ENCODE measurements around the gene KLHL15. TPM values are rescaled to one million over a fixed set of nuclear protein-coding genes. Genes with fewer than 3 reads are reported as not detected.

The KLHL15 gene
- total RNA-seq, 1 donor from 2014 or later, result 16.2 TPM

GRCh38 chrX:24034485-24034884 lies 7.5 kb upstream of the KLHL15 start:
- Histone ChIP-seq H3K27me3 (ENCODE audit: control insufficient read depth in 3 of 3, insufficient read depth in 3 of 3, low read length in 3 of 3) (peaks cover 0 to 6% (median 0%) of the 10 kb centered on the region in 3 donors), H3K27ac (ENCODE audit: low read depth, low read length) (no peak overlapping the region), H3K9me3 (ENCODE audit: control insufficient read depth in 3 of 3, low read length in 3 of 3) (no peaks in the 10 kb centered on the region), H3K36me3 (ENCODE audit: control insufficient read depth in 3 of 3, insufficient read depth in 3 of 3, low read length in 3 of 3) (no peaks in the 10 kb centered on the region), H3K4me3 (ENCODE audit: low read length in 3 of 3) (no peak overlapping the region), H3K9ac (ENCODE audit: low read depth in 1 of 3, low read length in 3 of 3) (no peak overlapping the region), H3K4me1 (ENCODE audit: control insufficient read depth in 3 of 3, insufficient read depth in 3 of 3, low read length in 3 of 3) (no peaks in the 10 kb centered on the region)

DNA sequence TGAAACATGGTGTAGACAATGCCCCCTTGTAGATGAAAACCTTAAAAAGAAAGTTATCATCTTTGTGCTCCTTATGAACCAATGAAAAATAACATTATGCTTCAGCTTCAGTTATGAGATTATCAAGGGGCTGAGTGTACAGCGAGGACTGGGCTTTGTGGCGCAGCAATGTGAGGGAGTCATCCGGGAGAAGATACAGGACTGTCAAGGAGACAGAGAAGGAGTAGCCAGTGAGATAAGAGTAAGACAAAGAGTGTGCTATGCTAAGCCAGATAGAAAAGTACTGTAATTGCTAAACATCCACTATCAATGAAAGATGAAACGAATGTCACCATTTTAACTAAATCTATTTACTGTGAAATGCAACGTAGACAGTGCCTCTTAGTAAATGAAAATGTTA lies 3.6 kb upstream of the KLHL15 start:
- Histone ChIP-seq H3K4me1 (ENCODE audit: control insufficient read depth in 3 of 3, insufficient read depth in 3 of 3, low read length in 3 of 3) (no peaks in the 10 kb centered on the region), H3K4me3 (ENCODE audit: low read length in 3 of 3) (no peak overlapping the region), H3K9ac (ENCODE audit: low read depth in 1 of 3, low read length in 3 of 3) (no peak overlapping the region), H3K27me3 (ENCODE audit: control insufficient read depth in 3 of 3, insufficient read depth in 3 of 3, low read length in 3 of 3) (peaks cover 0 to 6% (median 0%) of the 10 kb centered on the region in 3 donors), H3K36me3 (ENCODE audit: control insufficient read depth in 3 of 3, insufficient read depth in 3 of 3, low read length in 3 of 3) (no peaks in the 10 kb centered on the region), H3K9me3 (ENCODE audit: control insufficient read depth in 3 of 3, low read length in 3 of 3) (no peaks in the 10 kb centered on the region), H3K27ac (ENCODE audit: low read depth, low read length) (no peak overlapping the region)

DNA sequence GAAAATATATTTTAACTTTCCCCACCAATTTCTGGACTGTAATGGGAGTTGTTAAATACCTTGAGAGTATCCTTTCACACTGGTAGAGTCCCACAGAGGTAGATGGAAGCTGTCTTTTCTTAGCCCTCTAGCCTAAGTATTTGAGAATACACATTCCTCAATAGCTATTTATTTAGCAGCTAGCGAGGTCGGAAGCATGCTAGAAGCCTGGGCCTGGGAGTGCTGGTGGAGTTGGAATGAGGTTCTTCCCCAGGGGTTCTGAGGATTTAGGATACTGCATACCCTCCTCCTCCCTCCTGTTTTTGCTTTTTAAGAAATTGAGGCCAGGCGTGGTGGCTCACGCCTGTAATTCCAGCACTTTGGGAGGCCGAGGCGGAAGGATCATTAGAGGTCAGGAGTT lies 999 bp upstream of the KLHL15 start:
- no peak overlapping the region for H3K4me3 ChIP-seq (ENCODE audit: low read length in 3 of 3)
- H3K9me3 ChIP-seq (ENCODE audit: control insufficient read depth in 3 of 3, low read length in 3 of 3), result no peaks in the 10 kb centered on the region
- peaks cover 0 to 6% (median 0%) of the 10 kb centered on the region in 3 donors for H3K27me3 ChIP-seq (ENCODE audit: control insufficient read depth in 3 of 3, insufficient read depth in 3 of 3, low read length in 3 of 3)
- no peaks in the 10 kb centered on the region for H3K4me1 ChIP-seq (ENCODE audit: control insufficient read depth in 3 of 3, insufficient read depth in 3 of 3, low read length in 3 of 3)
- no peaks in the 10 kb centered on the region for H3K36me3 ChIP-seq (ENCODE audit: control insufficient read depth in 3 of 3, insufficient read depth in 3 of 3, low read length in 3 of 3)
- H3K27ac ChIP-seq (ENCODE audit: low read depth, low read length), result no peak overlapping the region
- no peak overlapping the region for H3K9ac ChIP-seq (ENCODE audit: low read depth in 1 of 3, low read length in 3 of 3)

GRCh38 chrX:24026432-24026831 lies 554 bp downstream of the KLHL15 start:
- H3K9ac ChIP-seq (ENCODE audit: low read depth in 1 of 3, low read length in 3 of 3), result peak overlapping the region; percentile 76 to 92 (median 85)
- no peaks in the 10 kb centered on the region for H3K9me3 ChIP-seq (ENCODE audit: control insufficient read depth in 3 of 3, low read length in 3 of 3)
- peaks cover 0 to 6% (median 0%) of the 10 kb centered on the region in 3 donors for H3K27me3 ChIP-seq (ENCODE audit: control insufficient read depth in 3 of 3, insufficient read depth in 3 of 3, low read length in 3 of 3)
- H3K36me3 ChIP-seq (ENCODE audit: control insufficient read depth in 3 of 3, insufficient read depth in 3 of 3, low read length in 3 of 3), result no peaks in the 10 kb centered on the region
- peak overlapping the region; percentile 74 to 89 (median 86) for H3K4me3 ChIP-seq (ENCODE audit: low read length in 3 of 3)
- no peaks in the 10 kb centered on the region for H3K4me1 ChIP-seq (ENCODE audit: control insufficient read depth in 3 of 3, insufficient read depth in 3 of 3, low read length in 3 of 3)
- H3K27ac ChIP-seq (ENCODE audit: low read depth, low read length), result peak overlapping the region; percentile 91

DNA sequence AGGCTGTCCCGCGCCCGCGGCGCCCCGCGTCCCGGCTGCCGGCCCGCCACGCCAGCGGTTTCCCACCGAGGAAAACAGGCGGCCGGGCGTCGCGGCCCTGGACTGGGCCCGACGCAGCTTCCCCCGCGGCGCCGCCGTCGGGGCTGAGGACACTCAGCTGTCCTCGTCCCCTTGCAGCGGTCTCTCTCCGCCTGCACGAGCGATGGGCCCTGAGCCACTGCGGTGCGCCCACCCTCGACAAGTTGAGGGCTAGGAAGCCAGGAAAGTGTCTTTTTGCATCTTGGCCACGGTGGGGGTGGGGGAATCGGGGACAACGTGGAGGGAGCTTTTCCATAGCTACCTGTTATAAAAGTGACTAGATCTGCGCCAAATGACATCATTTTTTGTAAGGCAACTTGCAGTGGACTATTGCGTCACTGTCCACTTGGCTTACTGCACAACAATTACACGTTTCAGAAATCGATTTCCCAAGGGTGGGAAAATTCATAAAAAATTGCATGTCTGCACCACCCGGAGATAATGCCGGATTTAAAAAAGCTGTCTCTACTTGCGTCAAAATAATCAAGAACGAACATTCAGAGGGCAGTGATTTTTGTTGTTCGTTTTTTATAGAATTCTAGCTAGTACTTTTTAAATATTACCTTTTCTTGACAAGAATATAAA lies 1.1 kb downstream of the KLHL15 start:
- Histone ChIP-seq H3K9ac (ENCODE audit: low read depth in 1 of 3, low read length in 3 of 3) (peak overlapping the region; percentile 85 to 92 (median 92)), H3K4me1 (ENCODE audit: control insufficient read depth in 3 of 3, insufficient read depth in 3 of 3, low read length in 3 of 3) (no peaks in the 10 kb centered on the region), H3K36me3 (ENCODE audit: control insufficient read depth in 3 of 3, insufficient read depth in 3 of 3, low read length in 3 of 3) (no peaks in the 10 kb centered on the region), H3K4me3 (ENCODE audit: low read length in 3 of 3) (peak overlapping the region; percentile 74 to 89 (median 86)), H3K27me3 (ENCODE audit: control insufficient read depth in 3 of 3, insufficient read depth in 3 of 3, low read length in 3 of 3) (peaks cover 0 to 6% (median 0%) of the 10 kb centered on the region in 3 donors), H3K27ac (ENCODE audit: low read depth, low read length) (peak overlapping the region; percentile 91), H3K9me3 (ENCODE audit: control insufficient read depth in 3 of 3, low read length in 3 of 3) (no peaks in the 10 kb centered on the region)

DNA sequence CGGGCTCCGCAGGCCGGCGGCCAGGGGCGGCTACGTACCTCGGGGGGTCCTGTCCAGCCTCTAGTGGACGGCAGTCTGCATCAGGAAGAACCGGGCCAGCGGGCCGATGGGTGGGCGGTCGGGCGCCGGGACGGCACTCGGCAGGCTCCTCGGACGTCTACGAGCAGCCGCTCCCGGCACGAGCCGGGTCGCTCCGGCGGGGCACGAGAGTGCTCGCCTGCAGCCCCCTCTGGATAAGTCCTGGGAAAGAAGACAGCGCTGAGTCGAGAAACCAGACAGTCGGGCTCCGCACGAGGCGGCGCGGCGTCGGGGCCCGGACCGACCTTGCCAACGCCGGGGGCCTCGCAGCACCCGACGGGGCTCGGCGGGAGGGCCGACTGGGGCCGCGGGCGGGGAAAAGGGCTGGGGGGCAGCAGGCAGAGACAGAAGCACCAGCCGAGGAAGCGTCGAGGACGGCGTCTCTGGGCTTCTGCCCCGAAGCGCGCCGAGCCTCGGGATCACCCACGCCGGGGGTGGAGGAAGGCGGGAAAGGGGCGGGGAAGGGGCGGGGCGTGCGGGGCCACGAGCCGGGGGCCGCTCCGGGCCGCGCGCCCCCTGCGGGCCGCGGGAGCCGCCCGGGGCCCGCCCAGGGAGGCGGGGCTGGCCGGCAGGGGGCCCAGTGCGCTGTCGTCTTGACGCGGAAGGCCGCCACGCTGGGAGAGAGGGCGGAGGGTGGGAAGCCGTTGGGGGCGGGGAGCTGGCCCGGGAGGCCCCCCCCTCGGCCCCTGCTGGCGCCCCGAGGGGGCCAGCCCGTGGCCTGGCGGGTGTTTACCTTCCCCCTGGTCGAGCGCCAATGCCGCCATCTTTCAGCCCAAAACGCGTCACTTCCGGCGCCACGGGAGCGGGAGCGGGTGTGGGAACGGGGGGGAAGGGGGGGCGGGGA lies 1.9 kb downstream of the KLHL15 start:
- no peaks in the 10 kb centered on the region for H3K9me3 ChIP-seq (ENCODE audit: control insufficient read depth in 3 of 3, low read length in 3 of 3)
- peak overlapping the region; percentile 91 for H3K27ac ChIP-seq (ENCODE audit: low read depth, low read length)
- H3K4me3 ChIP-seq (ENCODE audit: low read length in 3 of 3), result peak overlapping the region; percentile 71 to 89 (median 82)
- H3K4me1 ChIP-seq (ENCODE audit: control insufficient read depth in 3 of 3, insufficient read depth in 3 of 3, low read length in 3 of 3), result no peaks in the 10 kb centered on the region
- peaks cover 0 to 4% (median 0%) of the 10 kb centered on the region in 3 donors for H3K27me3 ChIP-seq (ENCODE audit: control insufficient read depth in 3 of 3, insufficient read depth in 3 of 3, low read length in 3 of 3)
- peak overlapping the region; percentile 81 to 87 (median 85) for H3K9ac ChIP-seq (ENCODE audit: low read depth in 1 of 3, low read length in 3 of 3)
- H3K36me3 ChIP-seq (ENCODE audit: control insufficient read depth in 3 of 3, insufficient read depth in 3 of 3, low read length in 3 of 3), result no peaks in the 10 kb centered on the region

DNA sequence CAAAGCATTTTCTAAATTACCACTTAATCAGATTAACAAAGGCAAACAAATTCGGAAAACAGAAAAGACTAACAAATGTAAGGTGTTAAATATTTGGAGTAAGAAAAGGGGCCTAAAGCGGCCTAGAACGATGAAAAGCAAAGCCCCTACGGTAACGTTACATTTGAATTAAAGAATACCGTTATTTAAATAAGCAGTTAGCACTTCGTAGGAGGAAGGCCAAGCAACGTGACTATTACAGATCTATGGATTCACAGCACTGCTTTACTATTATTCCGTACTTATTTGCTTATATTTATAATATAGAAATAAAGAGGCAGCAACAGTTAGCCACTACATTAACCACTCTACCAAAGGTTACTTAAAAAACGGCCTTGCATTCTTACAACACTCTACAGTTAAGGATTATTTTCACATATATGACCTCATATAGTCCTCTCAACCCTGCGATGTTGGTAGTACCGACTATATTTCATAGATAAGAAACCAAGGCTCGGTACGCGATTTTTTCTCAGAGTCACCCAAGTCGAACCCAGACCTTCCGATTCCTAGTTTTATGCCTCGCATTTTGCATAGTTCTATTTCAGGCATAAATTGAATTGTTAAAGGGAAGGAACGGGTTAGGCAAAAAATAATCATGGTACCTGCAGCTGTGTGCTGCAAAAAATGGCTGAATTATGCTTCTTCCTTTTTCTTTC lies 2.9 kb downstream of the KLHL15 start:
- no peaks in the 10 kb centered on the region for H3K9me3 ChIP-seq (ENCODE audit: control insufficient read depth in 3 of 3, low read length in 3 of 3)
- no peaks in the 10 kb centered on the region for H3K27me3 ChIP-seq (ENCODE audit: control insufficient read depth in 3 of 3, insufficient read depth in 3 of 3, low read length in 3 of 3)
- peak overlapping the region; percentile 71 to 82 (median 76) for H3K4me3 ChIP-seq (ENCODE audit: low read length in 3 of 3)
- peak overlapping the region; percentile 80 to 87 (median 81) for H3K9ac ChIP-seq (ENCODE audit: low read depth in 1 of 3, low read length in 3 of 3)
- H3K27ac ChIP-seq (ENCODE audit: low read depth, low read length), result peak overlapping the region; percentile 91
- no peaks in the 10 kb centered on the region for H3K36me3 ChIP-seq (ENCODE audit: control insufficient read depth in 3 of 3, insufficient read depth in 3 of 3, low read length in 3 of 3)
- H3K4me1 ChIP-seq (ENCODE audit: control insufficient read depth in 3 of 3, insufficient read depth in 3 of 3, low read length in 3 of 3), result peaks cover 0 to 4% (median 4%) of the 10 kb centered on the region in 3 donors

- Histone ChIP-seq H3K27me3 (ENCODE audit: control insufficient read depth in 3 of 3, insufficient read depth in 3 of 3, low read length in 3 of 3) (no peaks in the 10 kb centered on the region), H3K36me3 (ENCODE audit: control insufficient read depth in 3 of 3, insufficient read depth in 3 of 3, low read length in 3 of 3) (no peaks in the 10 kb centered on the region), H3K27ac (ENCODE audit: low read depth, low read length) (no peak overlapping the region), H3K4me1 (ENCODE audit: control insufficient read depth in 3 of 3, insufficient read depth in 3 of 3, low read length in 3 of 3) (peaks cover 0 to 4% (median 4%) of the 10 kb centered on the region in 3 donors), H3K9ac (ENCODE audit: low read depth in 1 of 3, low read length in 3 of 3) (peak overlapping the region; percentile 80 to 87 (median 81)), H3K4me3 (ENCODE audit: low read length in 3 of 3) (peak overlapping the region in 2 of 3 donors; percentile 76 to 82), H3K9me3 (ENCODE audit: control insufficient read depth in 3 of 3, low read length in 3 of 3) (no peaks in the 10 kb centered on the region)
Measured at GRCh38 chrX:24023544-24023943, 3.4 kb downstream of the KLHL15 start.

DNA sequence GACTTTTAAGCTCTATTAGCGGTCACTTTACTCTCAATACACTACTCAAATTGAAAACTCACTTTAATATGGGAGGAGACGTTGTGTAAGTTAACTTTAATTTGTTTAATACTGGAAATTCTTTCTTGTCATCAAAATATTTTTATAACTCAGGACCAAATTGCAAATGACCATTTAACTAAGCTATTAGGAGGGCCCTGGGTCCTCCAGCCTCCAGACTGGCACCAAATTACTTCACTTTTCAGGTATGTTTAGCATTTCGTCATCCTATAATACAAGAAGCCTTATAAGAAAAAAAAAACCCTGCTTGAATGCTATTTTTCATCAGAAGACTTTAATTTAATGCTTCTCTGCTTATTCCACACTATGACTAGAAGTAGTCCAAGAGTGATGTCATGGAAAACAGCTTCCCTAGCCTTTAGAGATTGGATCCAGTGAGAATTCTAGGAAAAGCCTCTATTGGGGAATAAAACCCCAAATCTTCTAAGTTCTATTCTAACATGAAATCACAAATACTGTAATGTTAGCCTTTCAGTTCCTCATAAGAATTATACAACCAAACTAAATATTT lies 6.6 kb downstream of the KLHL15 start:
- no peak overlapping the region for H3K27ac ChIP-seq (ENCODE audit: low read depth, low read length)
- H3K27me3 ChIP-seq (ENCODE audit: control insufficient read depth in 3 of 3, insufficient read depth in 3 of 3, low read length in 3 of 3), result no peaks in the 10 kb centered on the region
- H3K36me3 ChIP-seq (ENCODE audit: control insufficient read depth in 3 of 3, insufficient read depth in 3 of 3, low read length in 3 of 3), result no peaks in the 10 kb centered on the region
- no peaks in the 10 kb centered on the region for H3K9me3 ChIP-seq (ENCODE audit: control insufficient read depth in 3 of 3, low read length in 3 of 3)
- H3K4me3 ChIP-seq (ENCODE audit: low read length in 3 of 3), result no peak overlapping the region
- no peak overlapping the region for H3K9ac ChIP-seq (ENCODE audit: low read depth in 1 of 3, low read length in 3 of 3)
- H3K4me1 ChIP-seq (ENCODE audit: control insufficient read depth in 3 of 3, insufficient read depth in 3 of 3, low read length in 3 of 3), result peaks cover 0 to 4% (median 4%) of the 10 kb centered on the region in 3 donors

Measured in skeletal muscle tissue (tissue), 4 donors.